HG03354 (cell line): Measurements from ENCODE around the gene NLRP9.

Experiments
- ATAC-seq: cut with Tn5 transposase; IDR thresholded peaks from one replicate; pipeline ENCODE4 v1.9.1; 2021; ENCODE audit warnings: mild to moderate bottlenecking; ENCODE audit not compliant: unreplicated experiment, poor library complexity, severe bottlenecking

The NLRP9 gene

GRCh38 chr19:55660404-55660803, 77.8 kb downstream of the NLRP9 start:
- no peak for ATAC-seq

- ATAC-seq = no peak
Observed at GRCh38 chr19:55659822-55660221, 78.4 kb downstream of the NLRP9 start.

- no peak for ATAC-seq
Observed at GRCh38 chr19:55658846-55659459, 79.2 kb downstream of the NLRP9 start.
